GM19193 (cell line): ENCODE data around the gene PCDHAC2.

Experiments used
- POLR2A ChIP-seq: IDR thresholded peaks from 4 replicates; pipeline ENCODE4 v1.6.1; 2011; ENCODE audit not compliant: insufficient read depth, insufficient read length; ENCODE audit errors: extremely low read depth

The PCDHAC2 gene

GRCh38 chr5:140973550-140973949 lies 7.3 kb downstream of the PCDHAC2 start:
- no peak for TF ChIP-seq POLR2A

GRCh38 chr5:140977003-140977402 lies 10.7 kb downstream of the PCDHAC2 start:
- TF ChIP-seq POLR2A, result no peak

- no peak for TF ChIP-seq POLR2A
Observed at GRCh38 chr5:140978260-140978659, 12.0 kb downstream of the PCDHAC2 start.

- TF ChIP-seq POLR2A, result no peak
Observed at GRCh38 chr5:140978983-140979382, 12.7 kb downstream of the PCDHAC2 start.

- TF ChIP-seq POLR2A, result no peak
Observed at GRCh38 chr5:140982083-140982716, 15.9 kb downstream of the PCDHAC2 start.

GRCh38 chr5:140986117-140986521 lies 19.8 kb downstream of the PCDHAC2 start:
- TF ChIP-seq POLR2A, result no peak

GRCh38 chr5:140988100-140988499 lies 21.8 kb downstream of the PCDHAC2 start:
- no peak for TF ChIP-seq POLR2A

GRCh38 chr5:140988608-140989007 lies 22.3 kb downstream of the PCDHAC2 start:
- no peak for TF ChIP-seq POLR2A

- TF ChIP-seq POLR2A, result no peak
Observed at GRCh38 chr5:140989254-140990020, 23.2 kb downstream of the PCDHAC2 start.

GRCh38 chr5:140992828-140993227 lies 26.6 kb downstream of the PCDHAC2 start:
- TF ChIP-seq POLR2A, result no peak

GRCh38 chr5:140996060-140996459 lies 29.8 kb downstream of the PCDHAC2 start:
- no peak for TF ChIP-seq POLR2A

GRCh38 chr5:140998921-140999410 lies 32.7 kb downstream of the PCDHAC2 start:
- no peak for TF ChIP-seq POLR2A

- TF ChIP-seq POLR2A, result no peak
Observed at GRCh38 chr5:141001446-141001843, 35.2 kb downstream of the PCDHAC2 start.

GRCh38 chr5:141001844-141002604 lies 35.7 kb downstream of the PCDHAC2 start:
- no peak for TF ChIP-seq POLR2A

GRCh38 chr5:141002605-141002965 lies 36.3 kb downstream of the PCDHAC2 start:
- TF ChIP-seq POLR2A, result no peak

GRCh38 chr5:141003031-141003430 lies 36.8 kb downstream of the PCDHAC2 start:
- TF ChIP-seq POLR2A, result no peak

- no peak for TF ChIP-seq POLR2A
Observed at GRCh38 chr5:141003791-141004611, 37.7 kb downstream of the PCDHAC2 start.
